Hepatocyte (in vitro differentiated cells): ENCODE measurements around the gene SALL4.

ENCODE experiments used
- CTCF ChIP-seq: fragments of 200-600 bp; sonication (generic); IDR thresholded peaks from 2 replicates; pipeline ENCODE4 v1.5.1; 2016; ENCODE audit warnings: antibody characterized with exemption, mild to moderate bottlenecking; ENCODE audit not compliant: poor library complexity
- EZH2phosphoT487 ChIP-seq: fragments of 200-600 bp; sonication (generic); IDR thresholded peaks from one replicate; pipeline ENCODE4 v1.6.1; 2018; ENCODE audit warnings: antibody characterized with exemption, mild to moderate bottlenecking, low read depth, moderate library complexity; ENCODE audit not compliant: unreplicated experiment, severe bottlenecking

DNA sequence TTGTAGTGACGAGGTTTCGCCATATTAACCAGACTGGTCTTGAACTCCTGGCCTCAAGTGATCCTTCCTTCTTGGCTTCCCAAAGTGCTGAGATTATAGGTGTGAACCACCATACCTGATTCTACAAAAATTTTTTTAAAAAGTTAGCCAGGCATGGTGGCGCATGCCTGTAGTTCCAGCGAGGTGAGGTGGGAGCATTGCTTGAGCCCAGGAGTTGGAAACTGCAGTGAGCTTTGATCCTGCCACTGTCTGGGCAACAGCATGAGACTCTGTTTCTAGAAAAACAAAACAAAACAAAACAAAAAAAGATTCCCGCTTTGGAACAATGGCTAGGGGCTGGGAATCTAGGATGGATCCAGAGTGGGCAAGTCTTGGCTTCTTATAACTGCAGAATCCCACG is 35.1 kb upstream of the SALL4 start:
- TF ChIP-seq EZH2phosphoT487, result no peak
- no peak for TF ChIP-seq CTCF
